HepG2 (cell line): ENCODE results near the gene PRR19. TPM values are rescaled to one million over a fixed set of nuclear protein-coding genes. Genes with fewer than 3 reads are reported as not detected.

Experiments used
- ARNT ChIP-seq: fragments of 450-650 bp; IDR thresholded peaks from 2 replicates; pipeline ENCODE4 v1.6.1; 2017
- BRCA1 ChIP-seq: sonication (generic); formaldehyde crosslinking; IDR thresholded peaks from 2 replicates; pipeline ENCODE4 v1.4.0; 2020; ENCODE audit warnings: missing genetic modification reagents
- CENPX ChIP-seq: sonication (generic); formaldehyde crosslinking; IDR thresholded peaks from 2 replicates; pipeline ENCODE4 v1.9.0; 2021; ENCODE audit warnings: mild to moderate bottlenecking, missing genetic modification reagents, moderate library complexity
- CERS6 ChIP-seq: sonication (generic); formaldehyde crosslinking; IDR thresholded peaks from 2 replicates; pipeline ENCODE4 v1.5.0; 2020; ENCODE audit warnings: missing genetic modification reagents
- GLI4 ChIP-seq: sonication (generic); formaldehyde crosslinking; IDR thresholded peaks from 2 replicates; pipeline ENCODE4 v1.5.1; 2020; ENCODE audit warnings: missing genetic modification reagents, mild to moderate bottlenecking, moderate library complexity, borderline replicate concordance
- PHF5A ChIP-seq: IDR thresholded peaks from one replicate; pipeline ENCODE4 v1.6.1; 2018; ENCODE audit warnings: low read depth, missing genetic modification reagents; ENCODE audit not compliant: unreplicated experiment
- SYNCRIP ChIP-seq: fragments of 200-400 bp; formaldehyde crosslinking; IDR thresholded peaks from 2 replicates; pipeline ENCODE4 v1.6.1; 2018; ENCODE audit warnings: mild to moderate bottlenecking, low read depth, low read length; ENCODE audit not compliant: insufficient read depth
- TAF15 ChIP-seq: fragments of 200-400 bp; formaldehyde crosslinking; IDR thresholded peaks from one replicate; pipeline ENCODE4 v1.6.1; 2018; ENCODE audit warnings: mild to moderate bottlenecking, low read depth, low read length; ENCODE audit not compliant: poor library complexity, severe bottlenecking
- U2AF1 ChIP-seq: fragments of 200-400 bp; formaldehyde crosslinking; optimal IDR thresholded peaks from 2 replicates; pipeline ENCODE3; 2017; ENCODE audit warnings: mild to moderate bottlenecking, low read depth, low read length
- ZBTB1 ChIP-seq: sonication (generic); formaldehyde crosslinking; IDR thresholded peaks from 2 replicates; pipeline ENCODE4 v1.4.0; 2020; ENCODE audit warnings: missing genetic modification reagents, borderline replicate concordance
- ZBTB44 ChIP-seq: sonication (generic); formaldehyde crosslinking; IDR thresholded peaks from 2 replicates; pipeline ENCODE4 v1.4.0; 2020; ENCODE audit warnings: missing genetic modification reagents
- ZMAT5 ChIP-seq: sonication (generic); formaldehyde crosslinking; IDR thresholded peaks from 2 replicates; pipeline ENCODE4 v1.5.0; 2020; ENCODE audit warnings: mild to moderate bottlenecking, low read depth, missing genetic modification reagents, borderline replicate concordance
- ZNF234 ChIP-seq: sonication (generic); formaldehyde crosslinking; conservative IDR thresholded peaks from 2 replicates; pipeline ENCODE4 v1.5.1; 2020; ENCODE audit warnings: mild to moderate bottlenecking, missing genetic modification reagents
- ZNF616 ChIP-seq: sonication (generic); formaldehyde crosslinking; IDR thresholded peaks from 2 replicates; pipeline ENCODE4 v1.5.0; 2020; ENCODE audit warnings: low read depth, mild to moderate bottlenecking, missing genetic modification reagents
- ZNF678 ChIP-seq: sonication (generic); formaldehyde crosslinking; IDR thresholded peaks from 2 replicates; pipeline ENCODE4 v1.4.0; 2020; ENCODE audit warnings: mild to moderate bottlenecking, missing genetic modification reagents
- ZNF883 ChIP-seq: sonication (generic); formaldehyde crosslinking; IDR thresholded peaks from 2 replicates; pipeline ENCODE4 v1.5.1; 2020; ENCODE audit warnings: mild to moderate bottlenecking, missing genetic modification reagents; ENCODE audit errors: not compliant biosample characterization
- ZUFSP ChIP-seq: sonication (generic); formaldehyde crosslinking; IDR thresholded peaks from 2 replicates; pipeline ENCODE4 v1.9.0; 2021; ENCODE audit warnings: missing genetic modification reagents, mild to moderate bottlenecking, borderline replicate concordance
- polyA plus RNA-seq, 8 experiments: library from polyadenylated mRNA; depleted of rRNA in 3 of 8; stranded (reverse) in 7 of 8; unstranded in 1 of 8; fragments of >200 nt; fragmentation: Illumina TruSeq in 4 of 8; extraction: Trizol in 4 of 8; gene quantifications; 2 replicates each; pipeline versions ENCODE4 v1.2.1 to v1.2.3, GENCODE V29; 2011 to 2016; ENCODE audit warnings: low read depth in 4 of 8, missing spikeins in 1 of 8, mixed read lengths in 1 of 8; ENCODE audit not compliant: insufficient read depth in 1 of 8
- total RNA-seq, 5 experiments: library from RNA; depleted of rRNA; stranded (reverse); fragments of >200 nt; fragmentation: Illumina TruSeq; extraction: Trizol; gene quantifications; 2 replicates each; pipeline ENCODE4 v1.2.3, GENCODE V29; 2016; ENCODE audit warnings: low read depth in 1 of 5
- TF ChIP-seq, protein P1 (sequence below): sonication (generic); formaldehyde crosslinking; IDR thresholded peaks from 2 replicates; pipeline ENCODE4 v1.5.0; 2020; ENCODE audit warnings: mild to moderate bottlenecking, missing genetic modification reagents, borderline replicate concordance

Gene PRR19
- total and polyA plus RNA-seq, 2 of the 13 experiments (the other 11 are each of a cell fraction or from before 2014, with no cell fraction given): 0.21 to 0.33 TPM

- no peak for TF ChIP-seq ZUFSP (CRISPR knock-in tag)
- peak; percentile 39 for TF ChIP-seq TAF15
- no peak for TF ChIP-seq SYNCRIP
- 0 out of 2 replicates have a peak, but pooled peaks have one; percentile 29 for TF ChIP-seq ZNF678 (CRISPR knock-in tag)
- no peak for TF ChIP-seq ZMAT5 (CRISPR knock-in tag)
- TF ChIP-seq ARNT: no peak
- no peak for TF ChIP-seq ZNF234 (CRISPR knock-in tag)
- no peak for TF ChIP-seq BRCA1 (CRISPR knock-in tag)
- no peak for TF ChIP-seq ZNF616 (CRISPR knock-in tag)
- no peak for TF ChIP-seq ZBTB1 (CRISPR knock-in tag)
- TF ChIP-seq U2AF1: peak; percentile 81
- TF ChIP-seq CERS6 (CRISPR knock-in tag): no peak
- TF ChIP-seq CENPX: no peak
- TF ChIP-seq GLI4 (CRISPR knock-in tag): no peak; the same call in 1 of the 2 replicates
- no peak for TF ChIP-seq ZNF883 (CRISPR knock-in tag)
- TF ChIP-seq, protein P1, sequence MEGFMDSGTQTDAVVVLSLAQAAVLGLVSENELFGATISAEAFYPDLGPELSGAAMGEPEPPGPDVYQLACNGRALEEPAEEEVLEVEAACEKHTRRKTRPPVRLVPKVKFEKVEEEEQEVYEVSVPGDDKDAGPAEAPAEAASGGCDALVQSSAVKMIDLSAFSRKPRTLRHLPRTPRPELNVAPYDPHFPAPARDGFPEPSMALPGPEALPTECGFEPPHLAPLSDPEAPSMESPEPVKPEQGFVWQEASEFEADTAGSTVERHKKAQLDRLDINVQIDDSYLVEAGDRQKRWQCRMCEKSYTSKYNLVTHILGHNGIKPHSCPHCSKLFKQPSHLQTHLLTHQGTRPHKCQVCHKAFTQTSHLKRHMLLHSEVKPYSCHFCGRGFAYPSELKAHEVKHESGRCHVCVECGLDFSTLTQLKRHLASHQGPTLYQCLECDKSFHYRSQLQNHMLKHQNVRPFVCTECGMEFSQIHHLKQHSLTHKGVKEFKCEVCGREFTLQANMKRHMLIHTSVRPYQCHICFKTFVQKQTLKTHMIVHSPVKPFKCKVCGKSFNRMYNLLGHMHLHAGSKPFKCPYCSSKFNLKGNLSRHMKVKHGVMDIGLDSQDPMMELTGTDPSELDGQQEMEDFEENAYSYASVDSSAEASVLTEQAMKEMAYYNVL (CRISPR knock-in tag): peak; percentile 75; the same call in 1 of the 2 replicates
- TF ChIP-seq PHF5A (CRISPR knock-in tag): no peak
- TF ChIP-seq ZBTB44: no peak
Observed at GRCh38 chr19:42279902-42280814, 21.8 kb upstream of the PRR19 start (continued).
